Hippocampal formation (tissue), 2 donors: Measurements from ENCODE around the gene NAB2.

Source experiments
- DNase-seq, 2 donors: peaks; one replicate each; lab custom pipeline; 2025; lab: John Stamatoyannopoulos, UW

NAB2 gene

DNA sequence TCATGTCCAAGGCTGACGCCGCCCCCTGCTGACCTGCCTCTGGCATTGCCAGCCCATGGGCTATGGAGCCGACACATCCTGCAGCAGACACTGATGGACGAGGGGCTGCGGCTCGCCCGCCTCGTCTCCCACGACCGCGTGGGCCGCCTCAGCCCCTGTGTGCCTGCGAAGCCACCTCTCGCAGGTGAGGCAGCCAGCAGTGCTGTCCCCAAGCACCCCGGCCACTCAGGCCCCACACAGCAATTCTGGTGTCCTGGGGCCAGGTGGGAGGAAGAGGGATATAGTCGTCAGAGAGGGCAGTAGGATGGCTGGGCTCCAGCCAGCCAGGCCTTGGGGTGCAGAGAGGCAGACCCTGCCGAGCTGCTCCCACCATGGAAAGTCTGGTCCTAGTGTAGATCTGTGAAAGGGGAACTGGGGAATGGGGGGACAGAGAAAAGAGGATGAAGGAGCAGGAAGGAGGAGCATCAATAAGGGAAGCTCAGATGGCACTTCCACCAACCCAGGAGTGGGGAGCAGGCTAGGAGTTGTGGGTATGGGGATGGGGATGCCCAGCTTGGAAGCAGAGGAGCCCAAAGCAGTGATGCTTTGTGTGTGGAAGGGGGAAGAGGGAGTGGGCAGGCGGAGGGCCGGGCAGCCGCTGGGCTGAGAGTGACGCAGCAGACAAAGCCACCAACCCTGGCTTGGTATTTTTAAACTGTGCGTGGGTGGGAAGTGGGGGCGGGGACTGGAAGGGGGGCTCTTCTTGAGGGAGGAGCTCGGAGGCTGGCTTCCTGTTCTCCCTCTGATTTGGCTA lies 4.7 kb downstream of the NAB2 start:
- no peak for DNase-seq

DNA sequence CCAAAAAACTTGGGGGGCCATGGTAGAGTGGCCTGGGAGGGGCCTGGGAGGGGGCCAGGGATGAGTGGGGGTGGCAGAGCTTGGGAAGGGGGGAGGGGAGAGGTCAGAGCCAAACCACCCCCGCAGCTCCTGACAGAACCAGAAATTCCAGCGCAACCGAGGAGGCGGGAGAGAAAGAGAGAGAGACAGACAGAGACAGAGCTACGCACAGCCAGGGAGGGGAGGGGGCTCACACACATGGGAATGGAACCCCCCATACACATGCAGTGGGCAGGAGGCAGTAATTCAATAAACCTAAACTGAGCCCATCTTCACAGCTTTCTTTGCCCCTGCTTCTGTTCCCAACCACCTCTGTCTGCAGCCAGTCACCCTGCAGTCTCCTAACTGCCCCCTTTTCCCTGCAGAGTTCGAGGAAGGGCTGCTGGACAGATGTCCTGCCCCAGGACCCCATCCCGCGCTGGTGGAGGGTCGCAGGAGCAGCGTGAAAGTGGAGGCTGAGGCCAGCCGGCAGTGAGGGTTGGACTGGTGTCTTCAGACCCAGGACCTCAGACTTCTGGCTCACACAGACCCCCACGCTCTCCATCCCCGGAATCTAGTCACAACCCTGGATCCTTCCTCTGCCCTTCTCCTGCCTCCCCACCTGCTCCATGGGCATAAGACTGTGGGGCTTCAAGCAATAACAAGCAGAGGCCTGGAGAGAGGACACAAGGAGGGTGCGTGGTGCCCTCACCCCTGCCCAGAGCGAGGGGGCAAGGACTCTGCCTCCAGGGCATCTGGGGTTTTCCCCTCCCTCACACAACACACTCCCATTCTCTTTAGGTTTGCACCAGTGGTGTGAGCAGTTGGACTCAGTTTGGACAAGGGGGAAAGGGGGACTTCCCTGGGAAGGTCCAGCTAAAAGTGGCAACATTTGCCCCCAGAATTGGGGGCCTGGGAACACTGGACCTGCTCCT lies 5.6 kb downstream of the NAB2 start:
- DNase-seq: no peak

DNA sequence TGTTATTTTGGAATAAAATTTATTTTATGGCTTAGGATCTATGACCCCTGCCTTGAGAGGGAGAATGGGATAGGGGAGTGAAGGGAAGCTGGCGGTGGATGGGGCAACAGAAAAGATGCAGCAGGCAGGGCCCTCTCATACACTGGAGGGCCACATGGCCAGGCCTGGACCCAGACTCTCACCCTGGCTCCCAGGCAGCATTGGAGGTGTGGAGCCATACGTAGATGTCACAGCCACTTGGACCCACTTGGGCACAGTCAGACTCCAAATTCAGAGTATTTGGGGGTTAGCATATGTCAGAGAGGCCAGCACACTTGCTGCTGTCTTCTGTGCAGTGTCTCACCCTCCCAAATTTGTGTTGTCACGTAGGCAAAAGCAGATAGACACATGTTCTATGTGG lies 6.5 kb downstream of the NAB2 start:
- no peak for DNase-seq

DNA sequence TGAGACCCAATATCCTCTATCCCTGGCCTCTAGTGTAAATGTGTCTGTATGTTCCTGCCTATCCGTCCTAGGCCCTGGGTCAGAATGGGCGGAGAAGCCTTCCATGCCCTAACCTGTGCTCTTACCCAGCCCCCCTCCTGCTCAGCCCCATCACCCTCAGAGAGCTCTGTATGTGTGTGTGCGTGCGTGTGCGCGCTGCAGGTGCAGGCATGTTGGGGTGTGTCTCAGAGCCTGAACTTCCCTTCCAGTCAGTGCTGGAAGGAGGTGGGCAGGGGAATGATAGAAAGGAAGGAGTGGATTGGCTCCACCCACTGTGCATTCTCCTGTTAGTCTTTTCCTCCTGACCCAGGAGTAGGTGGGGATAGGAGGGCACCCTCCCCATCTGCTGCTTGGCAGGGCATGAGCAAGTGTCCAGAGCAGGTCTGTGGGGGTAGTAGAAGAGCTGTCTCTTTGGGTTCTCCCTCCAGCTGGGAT lies 7.2 kb downstream of the NAB2 start:
- no peak for DNase-seq

DNA sequence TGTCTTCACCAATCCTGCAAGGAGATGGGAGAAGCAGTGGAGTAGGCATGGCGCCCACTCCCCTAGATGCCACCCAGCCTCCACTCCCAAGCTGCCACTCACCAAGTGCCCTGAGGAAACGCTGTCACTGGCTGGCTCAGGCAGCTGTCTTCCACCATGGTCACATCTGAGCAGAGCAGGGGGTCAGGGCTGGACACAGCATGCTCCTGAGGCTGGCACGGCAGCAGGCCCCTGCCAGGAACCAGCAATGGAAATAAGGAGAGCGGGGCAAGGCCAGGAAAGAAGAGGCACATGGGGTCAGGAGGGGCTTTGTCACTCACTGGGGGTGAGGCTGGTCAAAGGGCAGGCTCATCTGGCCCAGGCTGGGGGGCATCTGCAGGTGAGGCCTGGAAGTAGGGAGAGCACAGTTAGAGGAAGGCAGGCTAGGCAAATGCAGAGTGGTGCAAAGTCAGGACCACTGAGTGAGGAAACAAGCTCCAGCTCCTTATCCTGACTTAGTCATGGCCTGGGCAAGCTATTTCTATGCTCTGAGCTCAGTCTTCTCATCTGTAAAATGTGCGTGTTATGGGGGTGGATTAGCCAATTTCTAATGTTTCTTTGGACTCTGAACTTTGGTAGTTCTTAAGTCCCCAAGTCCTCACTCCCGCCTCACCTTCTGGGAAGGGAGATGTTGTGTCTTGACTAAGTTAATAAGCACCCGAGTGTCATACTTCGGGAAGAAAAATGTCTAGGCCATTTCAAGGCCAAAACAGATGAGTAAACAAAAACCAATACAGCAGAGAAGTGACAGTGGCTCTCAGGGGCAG lies 8.0 kb downstream of the NAB2 start:
- DNase-seq: no peak

DNA sequence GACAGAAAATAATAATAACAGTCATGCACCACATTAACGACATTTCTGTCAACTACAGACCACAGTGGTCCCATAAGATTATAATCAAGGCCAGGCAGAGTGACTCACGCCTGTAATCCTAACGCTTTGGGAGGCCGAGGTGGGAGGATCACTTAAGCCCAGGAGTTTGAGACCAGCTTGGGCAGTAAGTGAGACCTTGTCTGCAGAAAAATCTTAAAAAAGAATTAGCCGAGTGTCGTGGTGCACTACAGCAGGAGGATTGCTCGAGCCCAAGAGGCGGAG lies 8.6 kb downstream of the NAB2 start:
- DNase-seq: no peak

DNA sequence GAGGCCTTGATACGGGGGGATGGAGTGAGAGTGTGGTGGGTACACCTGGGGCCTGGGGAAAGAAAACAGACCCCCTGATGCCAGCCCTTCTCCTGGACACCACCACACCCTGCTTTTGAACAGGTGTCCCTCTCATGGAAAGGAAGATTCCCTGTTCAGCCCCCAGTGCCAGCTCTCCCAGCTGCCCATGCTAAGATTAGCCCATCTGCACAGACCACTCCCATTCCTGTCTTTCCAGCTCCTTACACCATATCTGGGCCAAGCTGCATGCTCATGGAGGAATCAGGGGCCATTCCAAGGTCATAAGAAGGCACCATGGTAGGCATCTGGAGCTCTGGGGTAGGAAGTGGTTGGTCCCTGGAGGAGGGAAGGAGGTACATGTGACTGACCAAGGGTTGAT lies 9.6 kb downstream of the NAB2 start:
- no peak for DNase-seq

DNA sequence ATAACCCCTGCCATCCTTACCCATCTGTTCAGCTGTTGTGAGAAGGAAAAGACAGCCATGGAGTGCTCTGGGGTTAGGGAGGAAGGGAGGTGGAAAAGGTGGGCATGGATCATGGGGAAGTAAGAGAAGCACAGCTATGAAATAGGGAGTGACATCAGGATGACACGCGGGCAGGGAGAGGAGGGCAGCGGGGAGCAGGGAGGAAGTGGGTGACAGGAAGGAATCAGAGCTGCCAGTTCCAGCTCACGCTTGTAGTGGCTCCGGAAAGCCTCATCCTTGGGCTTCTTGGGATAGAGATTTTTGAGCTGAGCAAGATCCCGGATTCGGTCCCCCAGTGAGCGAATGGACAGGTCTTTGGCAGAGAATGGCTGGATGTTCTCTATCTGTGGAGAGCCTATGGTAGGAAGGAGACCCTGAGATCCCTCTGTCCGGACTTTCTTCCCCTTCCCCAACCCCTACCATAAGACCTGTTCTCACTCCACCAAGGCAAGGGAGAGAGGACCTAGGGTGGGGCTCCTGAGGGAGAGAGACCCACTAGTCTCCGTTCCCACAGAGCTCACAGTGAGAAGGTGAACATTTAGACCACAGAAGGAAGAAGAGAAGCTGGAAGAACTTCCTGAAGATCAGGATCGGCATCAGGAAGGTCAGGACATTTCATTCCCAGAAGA lies 10.3 kb downstream of the NAB2 start:
- no peak for DNase-seq

DNA sequence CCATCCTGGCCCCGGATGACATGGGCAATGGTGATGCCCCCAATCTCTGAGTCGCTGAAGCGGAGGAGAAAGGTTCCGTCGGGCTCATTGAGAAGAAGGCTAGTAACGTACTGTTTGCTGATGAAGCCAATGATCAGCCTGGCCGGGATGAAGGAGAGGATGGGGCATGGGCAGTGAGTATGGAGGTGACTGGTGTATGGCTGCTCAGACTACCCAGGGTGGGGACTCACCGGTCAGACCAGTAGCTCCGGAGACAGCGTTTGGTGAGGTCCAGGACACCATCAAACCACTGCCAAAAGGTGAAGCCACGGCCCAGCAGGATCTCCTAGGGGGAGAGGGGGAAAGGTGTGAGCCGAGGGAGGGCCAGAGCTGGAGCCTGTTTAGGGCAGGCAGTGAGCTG lies 10.9 kb downstream of the NAB2 start:
- no peak for DNase-seq

DNA sequence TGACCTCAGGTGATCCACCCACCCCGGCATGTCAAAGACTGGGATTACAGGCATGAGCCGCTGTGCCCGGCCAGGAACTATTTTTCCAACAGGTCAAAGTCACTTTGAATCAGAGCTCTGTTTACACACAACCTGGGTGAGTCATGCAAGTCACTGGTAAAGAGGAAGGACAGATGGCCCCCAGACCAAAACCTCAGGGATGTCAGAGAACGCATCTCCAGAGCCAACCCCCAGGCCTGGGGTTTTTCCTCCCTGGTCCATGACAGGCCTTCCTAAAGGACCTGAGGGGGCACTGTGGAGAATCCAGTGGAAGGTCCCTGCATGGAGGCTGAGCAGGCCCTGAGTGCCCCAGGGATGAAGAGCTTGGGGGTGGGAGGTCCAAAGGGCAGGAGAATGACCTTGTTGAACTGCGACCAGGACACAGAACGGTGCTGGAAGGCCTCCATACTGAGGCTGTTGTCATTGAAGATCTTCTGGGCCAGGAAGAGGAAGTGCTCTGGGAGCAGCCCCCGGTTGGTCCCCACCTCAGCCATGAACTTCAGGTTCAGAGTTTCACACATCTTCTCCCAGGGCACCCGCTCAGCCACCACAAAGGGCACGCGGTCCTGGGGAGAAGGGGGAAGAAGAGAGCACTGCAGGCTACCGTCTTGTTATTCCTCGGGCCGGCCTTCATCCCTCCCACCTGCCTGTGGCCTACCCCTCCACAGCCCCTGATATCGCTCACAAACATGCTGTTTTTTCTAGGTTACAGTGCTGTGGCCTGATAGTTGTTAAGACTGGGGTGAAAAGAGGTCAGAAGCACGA lies 13.2 kb downstream of the NAB2 start:
- DNase-seq: no peak

DNA sequence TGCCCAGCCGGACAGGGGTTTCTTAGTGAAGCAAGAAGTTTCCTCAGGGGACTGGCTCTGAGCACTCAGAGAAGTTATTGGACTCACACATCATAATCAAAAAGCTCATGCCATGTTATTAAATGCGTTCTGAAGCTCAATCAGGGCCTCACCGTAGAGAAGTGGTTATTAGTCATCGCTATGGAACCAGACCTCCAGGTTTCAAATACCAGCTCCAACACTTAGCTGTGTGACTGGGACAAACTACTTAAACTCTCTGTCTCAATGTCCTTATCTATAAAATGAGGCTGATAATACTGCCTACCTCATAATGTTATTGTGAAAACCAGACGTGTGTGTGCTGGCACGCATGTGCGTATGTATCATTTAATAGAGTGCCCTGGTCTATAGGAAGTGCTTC lies 14.9 kb downstream of the NAB2 start:
- no peak for DNase-seq

DNA sequence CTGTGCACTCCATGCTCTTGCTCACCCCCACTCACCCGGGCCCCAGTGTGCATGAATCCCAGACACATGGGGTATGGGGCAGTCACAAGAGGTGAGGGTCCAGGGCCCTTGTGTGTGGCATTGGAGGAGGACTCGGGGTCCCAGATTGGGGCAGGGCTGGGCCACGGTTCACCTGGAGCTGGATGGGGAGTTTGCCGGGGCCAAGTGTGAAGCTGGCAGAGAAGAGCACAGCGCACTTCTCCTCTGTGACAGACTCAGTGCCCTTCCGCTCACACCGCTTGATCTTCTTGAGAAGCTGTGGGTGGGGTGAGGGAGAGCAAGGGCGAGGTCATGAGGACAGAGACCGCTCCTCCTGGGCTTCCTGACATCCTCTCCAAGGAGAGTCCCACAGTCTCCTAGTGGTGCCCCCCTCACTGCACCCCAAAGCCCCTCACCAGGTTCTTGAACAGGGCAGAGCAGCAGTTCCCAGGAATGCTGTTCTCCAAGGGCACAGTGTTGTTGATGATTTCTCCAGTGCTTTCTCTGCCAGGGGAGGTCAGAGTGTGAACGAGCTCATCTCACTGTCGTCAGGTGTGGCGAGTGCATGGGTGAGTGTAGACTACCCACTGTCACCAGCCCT lies 15.5 kb downstream of the NAB2 start:
- no peak for DNase-seq

DNA sequence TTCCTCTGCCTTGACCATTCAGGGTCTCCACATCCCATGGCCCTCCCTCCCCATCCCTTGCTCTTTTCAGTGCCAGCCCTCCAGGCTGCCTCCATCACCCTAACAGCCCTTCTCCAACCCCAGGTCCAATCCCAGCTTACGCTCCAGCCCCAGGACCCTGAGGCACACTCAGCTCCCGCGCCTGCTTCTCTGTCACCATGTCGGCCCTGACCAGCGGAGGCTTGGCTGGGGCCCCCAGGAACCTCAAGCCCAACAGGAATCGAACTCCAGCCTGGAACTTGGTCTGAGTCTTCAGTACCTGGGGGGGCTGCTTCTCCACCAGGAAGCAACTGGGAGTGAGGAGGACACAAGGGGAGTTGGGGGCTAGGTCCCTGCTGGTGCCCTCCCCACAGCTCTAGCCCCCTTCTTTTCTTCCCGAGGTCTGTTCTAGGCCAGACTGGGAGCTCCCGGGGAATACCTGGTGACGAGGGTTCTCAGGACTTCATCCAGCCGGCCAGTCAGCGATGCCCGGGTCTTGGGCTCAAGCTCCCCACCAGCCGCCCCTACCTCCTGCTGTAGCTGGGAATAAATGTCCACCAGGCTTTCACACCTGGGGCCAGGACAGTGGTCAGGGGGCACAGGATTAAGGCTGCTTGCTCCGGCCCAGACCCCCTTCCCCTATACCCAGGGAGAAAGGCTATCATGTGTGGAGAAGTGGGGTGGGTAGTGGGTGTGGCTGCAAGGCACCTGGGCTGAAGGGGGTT lies 16.3 kb downstream of the NAB2 start:
- DNase-seq: no peak

DNA sequence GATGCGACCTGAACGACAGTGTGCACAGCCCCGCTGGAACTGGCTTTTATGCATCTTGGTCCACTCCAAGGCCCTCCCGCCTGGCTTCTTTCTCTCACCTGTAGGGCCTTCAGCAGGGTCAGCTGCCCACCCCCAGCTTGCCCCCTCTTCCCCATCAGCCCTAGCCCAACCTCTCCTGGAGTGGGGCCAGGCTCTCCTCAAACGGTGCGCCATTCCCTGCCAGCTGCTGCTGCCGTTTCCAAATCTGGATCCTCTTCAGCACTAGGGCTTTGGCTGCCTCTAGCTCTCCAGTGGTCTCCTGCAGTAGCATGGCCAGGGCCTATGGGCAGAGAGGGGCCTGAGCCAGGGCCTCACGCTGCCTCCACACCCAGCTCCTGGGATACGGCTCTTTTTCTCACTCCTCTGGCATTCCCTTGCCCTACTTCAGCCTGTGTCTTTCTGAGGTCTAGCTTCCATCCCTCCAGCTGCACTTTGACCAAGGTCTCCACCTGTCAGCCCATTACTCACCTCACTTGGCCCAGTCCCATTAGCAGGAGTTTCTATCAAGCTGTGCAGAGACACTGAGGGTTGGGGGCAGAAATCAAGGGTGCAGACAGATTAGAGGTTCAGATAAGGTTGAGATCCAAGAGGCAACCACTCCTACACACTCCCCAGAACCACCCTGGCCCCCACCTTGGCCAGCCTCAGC lies 17.3 kb downstream of the NAB2 start:
- DNase-seq: no peak

DNA sequence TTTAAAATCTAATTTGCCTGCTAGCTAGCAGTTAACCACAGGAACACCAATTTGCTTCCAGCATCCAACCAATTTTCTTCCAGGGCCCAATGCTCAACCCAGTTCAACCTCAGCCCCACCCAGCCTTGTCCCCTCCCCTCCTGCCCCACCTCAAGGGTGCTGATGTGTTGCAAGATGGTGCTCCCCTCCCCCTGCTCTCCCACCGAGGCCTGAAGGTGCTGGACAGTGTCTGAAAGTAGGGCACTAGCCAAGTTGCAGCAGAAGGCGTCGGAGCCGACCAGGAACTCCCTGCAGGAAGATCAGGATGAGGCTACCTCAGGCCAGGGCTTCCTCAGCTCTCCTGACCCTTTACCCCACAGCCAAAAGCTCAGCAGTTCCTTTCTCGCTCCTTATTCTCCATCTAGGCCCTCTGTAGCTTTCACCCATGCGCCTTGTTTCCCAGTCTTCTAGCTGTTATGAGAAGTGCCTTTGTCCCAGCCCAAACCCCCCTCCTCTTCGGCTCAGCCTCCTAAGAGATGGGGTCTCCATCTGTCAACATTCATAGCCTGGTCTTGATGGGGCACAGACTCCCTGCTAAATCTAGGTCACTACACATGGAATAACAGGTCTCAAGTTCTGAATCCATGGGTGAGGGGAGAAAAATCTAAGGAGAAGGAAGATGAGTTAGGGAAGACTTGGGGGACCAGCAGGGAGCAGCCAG lies 18.7 kb downstream of the NAB2 start:
- DNase-seq: no peak

DNA sequence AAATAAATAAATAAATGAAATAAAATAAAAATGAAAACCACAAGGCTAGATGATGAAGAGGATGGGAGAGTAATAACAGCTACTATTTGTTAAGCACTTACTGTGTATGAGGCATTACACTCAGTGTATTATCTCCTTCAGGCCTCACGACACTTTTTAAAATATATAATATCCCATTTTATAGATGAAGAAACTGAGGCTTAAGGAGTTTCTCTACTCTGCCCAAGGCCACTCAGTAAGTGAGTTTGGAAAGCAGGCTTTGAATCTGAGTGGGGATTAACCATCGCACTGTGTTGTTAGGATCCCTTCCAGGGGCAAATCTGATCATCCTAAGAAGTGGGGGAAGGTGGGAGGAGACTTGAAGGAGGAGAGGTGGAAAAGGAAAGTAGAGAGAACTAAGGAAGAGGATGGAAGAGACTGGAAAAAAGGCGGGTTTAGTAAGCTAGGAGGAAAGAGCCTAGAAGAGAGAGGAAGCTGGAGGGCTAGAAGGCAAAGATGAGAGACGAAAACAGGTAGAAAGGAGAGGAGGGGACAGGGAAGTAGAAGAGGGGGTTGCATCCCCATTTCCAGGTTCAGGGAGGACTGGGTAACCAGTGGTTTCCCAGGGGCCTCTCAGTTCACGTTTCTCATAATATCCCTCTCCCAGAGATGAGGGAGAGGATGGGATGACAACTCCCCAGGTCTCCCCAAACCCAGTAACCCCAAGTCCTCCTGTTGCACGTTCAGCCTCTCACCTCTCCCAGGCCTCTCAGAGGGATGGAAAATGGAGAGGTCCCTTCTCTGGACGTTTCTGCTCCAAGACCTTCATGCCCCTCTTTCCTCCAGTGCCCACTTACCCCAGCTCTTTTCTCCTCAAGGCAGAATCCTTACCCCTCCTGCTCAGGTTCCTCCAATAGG lies 20.5 kb downstream of the NAB2 start:
- DNase-seq: no peak
